Measurements from ENCODE around the gene SPPL2B. TPM values are rescaled to one million over a fixed set of nuclear protein-coding genes. Genes with fewer than 3 reads are reported as not detected.

The SPPL2B gene
- total RNA-seq, 1 experiment from 2014 or later: 73.7 TPM

- no peak overlapping the region for H3K4me2 ChIP-seq (ENCODE audit: insufficient read depth, insufficient read length, low read length)
- no peak overlapping the region for H3K27ac ChIP-seq (ENCODE audit: insufficient read length, low read depth, low read length)
- no peaks in the 10 kb centered on the region for H3K79me2 ChIP-seq (ENCODE audit: insufficient read depth, low read length)
- H3K56ac ChIP-seq (ENCODE audit: insufficient read length, low read depth, low read length): no peak overlapping the region
- DNase-seq: no peak
- no peaks in the 10 kb centered on the region for H3K9me3 ChIP-seq (ENCODE audit: control insufficient read depth, low read depth, low read length)
- H2BK20ac ChIP-seq (ENCODE audit: low read depth, low read length, poor library complexity, severe bottlenecking): no peak overlapping the region
- H3K4ac ChIP-seq (ENCODE audit: low read depth, low read length): no peak overlapping the region
- no peak overlapping the region for H2BK5ac ChIP-seq (ENCODE audit: insufficient read length, low read length)
- Mint-ChIP-seq H3K4me1 (0 out of 4 replicates have a peak, but pooled peaks cover 6 to 12% of the 10 kb centered on the region in 2 experiments), H3K36me3 (ENCODE audit: insufficient read depth in 1 of 3, low read depth in 3 of 3) (peaks cover 2 to 14% (median 10%) of the 10 kb centered on the region in 3 experiments; a peak in 4 of 7 replicates), H3K27me3 (ENCODE audit: low read depth) (peaks cover 23% of the 10 kb centered on the region), H3K4me3 (no peak overlapping the region), H3K27ac (no peak overlapping the region), H3K9me3 (peaks cover 0 to 9% of the 10 kb centered on the region in 2 experiments; a peak in 3 of 5 replicates)
- H3T11ph ChIP-seq (ENCODE audit: low read length): no peak overlapping the region
- H2AK5ac ChIP-seq (ENCODE audit: insufficient read length, low read length): no peak overlapping the region
- H3K27me3 ChIP-seq (ENCODE audit: insufficient read depth, low read length): no peaks in the 10 kb centered on the region
- H2BK12ac ChIP-seq (ENCODE audit: insufficient read length, low read depth, low read length): no peak overlapping the region
- no peak overlapping the region for H4K91ac ChIP-seq (ENCODE audit: insufficient read length, low read depth, low read length)
- H3K9ac ChIP-seq (ENCODE audit: extremely low read depth, insufficient read length, low read length): no peak overlapping the region
- TF ChIP-seq, protein P1, sequence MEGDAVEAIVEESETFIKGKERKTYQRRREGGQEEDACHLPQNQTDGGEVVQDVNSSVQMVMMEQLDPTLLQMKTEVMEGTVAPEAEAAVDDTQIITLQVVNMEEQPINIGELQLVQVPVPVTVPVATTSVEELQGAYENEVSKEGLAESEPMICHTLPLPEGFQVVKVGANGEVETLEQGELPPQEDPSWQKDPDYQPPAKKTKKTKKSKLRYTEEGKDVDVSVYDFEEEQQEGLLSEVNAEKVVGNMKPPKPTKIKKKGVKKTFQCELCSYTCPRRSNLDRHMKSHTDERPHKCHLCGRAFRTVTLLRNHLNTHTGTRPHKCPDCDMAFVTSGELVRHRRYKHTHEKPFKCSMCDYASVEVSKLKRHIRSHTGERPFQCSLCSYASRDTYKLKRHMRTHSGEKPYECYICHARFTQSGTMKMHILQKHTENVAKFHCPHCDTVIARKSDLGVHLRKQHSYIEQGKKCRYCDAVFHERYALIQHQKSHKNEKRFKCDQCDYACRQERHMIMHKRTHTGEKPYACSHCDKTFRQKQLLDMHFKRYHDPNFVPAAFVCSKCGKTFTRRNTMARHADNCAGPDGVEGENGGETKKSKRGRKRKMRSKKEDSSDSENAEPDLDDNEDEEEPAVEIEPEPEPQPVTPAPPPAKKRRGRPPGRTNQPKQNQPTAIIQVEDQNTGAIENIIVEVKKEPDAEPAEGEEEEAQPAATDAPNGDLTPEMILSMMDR (conservative IDR thresholded peaks at IDR 0.05): no peak
- no peak overlapping the region for H3K23ac ChIP-seq (ENCODE audit: insufficient read length, low read depth, low read length)
- H4K8ac ChIP-seq (replicated peaks; ENCODE audit: insufficient read length, low read depth, low read length): no peak overlapping the region
- H3K4me1 ChIP-seq (ENCODE audit: insufficient read depth, low read length): no peaks in the 10 kb centered on the region
- no peak overlapping the region for H2BK120ac ChIP-seq (ENCODE audit: low read depth, low read length, poor library complexity, severe bottlenecking)
- no peak overlapping the region for H3K14ac ChIP-seq (ENCODE audit: insufficient read depth, low read length)
- no CpG with 5 or more reads among the region's 6 CpGs for WGBS (ENCODE audit: extremely low coverage, insufficient read length, low lambda C conversion rate)
- H3K23me2 ChIP-seq (ENCODE audit: insufficient read length, low read depth, low read length, poor library complexity, severe bottlenecking): no peaks in the 10 kb centered on the region
- H2AFZ ChIP-seq (ENCODE audit: low read length): no peak overlapping the region
- H2BK15ac ChIP-seq (ENCODE audit: low read depth, low read length): no peak overlapping the region
- H4K20me1 ChIP-seq (ENCODE audit: control insufficient read depth, insufficient read depth, insufficient read length): no peaks in the 10 kb centered on the region
- H3K79me1 ChIP-seq (ENCODE audit: insufficient read depth, low read depth, low read length, poor library complexity, severe bottlenecking): no peaks in the 10 kb centered on the region
- H3K18ac ChIP-seq (ENCODE audit: insufficient read length, low read depth, low read length): no peak overlapping the region
- no peak overlapping the region for H4K5ac ChIP-seq (ENCODE audit: insufficient read length, low read depth, low read length)
Measured at GRCh38 chr19:2318923-2319322, 9.6 kb upstream of the SPPL2B start.

Data from H9 (cell line).